Karpas-422 (cell line): ENCODE data around the gene PARD3B. TPM values are rescaled to one million over a fixed set of nuclear protein-coding genes. Genes with fewer than 3 reads are reported as not detected.

Source experiments
- DNase-seq: peaks from one replicate; pipeline ENCODE4 v3.0.0-alpha.2; 2015
- H2AFZ ChIP-seq: fragments of 200-600 bp; sonication (generic); 2 replicates; pipeline ENCODE4 v1.6.1; 2014; ENCODE audit warnings: antibody characterized with exemption, low read length, mixed read lengths
- H3K27ac ChIP-seq: fragments of 200-600 bp; sonication (generic); 2 replicates; pipeline ENCODE4 v1.5.1; 2014; ENCODE audit warnings: mild to moderate bottlenecking, low read length, moderate library complexity
- H3K27me3 ChIP-seq: fragments of 200-600 bp; sonication (generic); 2 replicates; pipeline ENCODE4 v1.6.1; 2014; ENCODE audit warnings: low read length, mixed read lengths
- H3K36me3 ChIP-seq: fragments of 200-600 bp; sonication (generic); 2 replicates; pipeline ENCODE4 v1.6.1; 2014; ENCODE audit warnings: low read length, mixed read lengths; ENCODE audit not compliant: insufficient read depth
- H3K4me1 ChIP-seq: fragments of 200-600 bp; sonication (generic); 2 replicates; pipeline ENCODE4 v1.6.1; 2014; ENCODE audit warnings: mild to moderate bottlenecking, low read length, mixed read lengths
- H3K4me2 ChIP-seq: fragments of 200-600 bp; sonication (generic); 2 replicates; pipeline ENCODE4 v1.6.1; 2014; ENCODE audit warnings: low read length, low read depth, mild to moderate bottlenecking; ENCODE audit not compliant: poor library complexity, severe bottlenecking
- H3K4me3 ChIP-seq: fragments of 200-600 bp; sonication (generic); 2 replicates; pipeline ENCODE4 v1.5.1; 2014; ENCODE audit warnings: mild to moderate bottlenecking, antibody characterized with exemption, low read length, mixed read lengths
- H3K79me2 ChIP-seq: fragments of 200-600 bp; sonication (generic); 2 replicates; pipeline ENCODE4 v1.6.1; 2014; ENCODE audit warnings: mild to moderate bottlenecking, low read length, mixed read lengths
- H3K9ac ChIP-seq: fragments of 200-600 bp; sonication (generic); 2 replicates; pipeline ENCODE4 v1.6.0; 2014; ENCODE audit warnings: low read length
- H3K9me2 ChIP-seq: fragments of 200-600 bp; sonication (generic), shearing (Covaris generic); replicated peaks from 2 replicates; pipeline ENCODE4 v1.6.0; 2014; ENCODE audit warnings: mild to moderate bottlenecking, low read length, moderate library complexity; ENCODE audit not compliant: insufficient read depth
- H3K9me3 ChIP-seq: fragments of 300-700, 200-600 bp; sonication (generic); 2 replicates; pipeline ENCODE4 v1.6.1; 2014; ENCODE audit warnings: low read length, mixed read lengths
- H4K20me1 ChIP-seq: fragments of 200-600 bp; sonication (generic); 2 replicates; pipeline ENCODE4 v1.6.1; 2014; ENCODE audit warnings: mild to moderate bottlenecking, antibody characterized with exemption, low read length, low read depth; ENCODE audit not compliant: insufficient read depth
- total RNA-seq: library from RNA; depleted of rRNA; stranded (reverse); fragments of >200 nt; shearing (Covaris generic); gene quantifications from 2 replicates; pipeline ENCODE4 v1.2.3, GENCODE V29; 2014; ENCODE audit warnings: low replicate concordance

PARD3B gene
- total RNA-seq, 1 experiment from 2014 or later = not detected

DNA sequence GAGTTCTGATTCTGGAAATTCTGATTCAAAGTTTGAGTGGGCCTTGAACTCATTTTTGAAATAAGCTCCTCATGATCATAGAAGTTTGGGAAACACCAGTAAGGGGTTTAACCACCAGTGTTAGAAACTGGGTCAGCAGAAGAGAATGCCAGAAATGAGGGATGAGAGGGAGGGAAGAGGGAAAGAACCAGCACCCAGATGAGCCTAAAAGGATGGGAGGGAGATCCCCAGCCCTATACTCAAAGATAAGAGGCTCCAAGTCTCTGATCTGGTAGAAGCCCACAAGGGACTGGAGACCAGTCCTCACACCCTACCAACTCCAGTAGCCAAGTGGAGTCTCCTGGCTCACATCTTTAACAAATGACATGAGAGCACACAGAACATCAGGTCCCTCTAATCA, 832.0 kb downstream of the PARD3B start:
- Histone ChIP-seq H3K9ac (no peak overlapping the region), H3K9me3 (no peaks in the 10 kb centered on the region), H3K36me3 (no peaks in the 10 kb centered on the region), H3K4me3 (no peak overlapping the region), H3K27ac (no peak overlapping the region), H3K4me1 (peaks cover 2% of the 10 kb centered on the region), H2AFZ (peak overlapping the region; percentile 30; the same call in 1 of the 2 replicates), H3K4me2 (no peak overlapping the region), H3K9me2 (no peaks in the 10 kb centered on the region), H3K79me2 (no peaks in the 10 kb centered on the region), H3K27me3 (no peaks in the 10 kb centered on the region), H4K20me1 (no peaks in the 10 kb centered on the region)
- no peak for DNase-seq

DNA sequence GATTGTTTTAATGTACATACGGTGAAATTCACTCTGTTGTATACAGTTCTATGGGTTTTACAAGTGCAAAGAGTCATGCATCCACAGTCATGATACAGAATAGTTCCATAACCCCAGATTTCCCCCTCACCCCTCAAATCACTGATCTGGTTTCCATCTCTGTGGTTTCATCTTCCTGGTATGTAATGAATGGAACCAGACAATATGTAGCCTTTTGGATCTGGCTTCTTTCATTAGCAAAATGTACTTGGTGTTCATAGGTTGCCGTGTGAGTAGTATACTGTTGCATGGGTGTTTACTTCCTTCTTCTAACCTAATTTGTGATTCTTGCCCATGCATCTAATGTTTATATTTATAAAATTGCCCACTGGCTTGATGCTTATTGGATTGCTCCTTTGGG, 838.3 kb downstream of the PARD3B start:
- Histone ChIP-seq H3K4me2 (no peak overlapping the region), H2AFZ (no peak overlapping the region), H3K79me2 (no peaks in the 10 kb centered on the region), H3K4me3 (no peak overlapping the region), H3K9me3 (no peaks in the 10 kb centered on the region), H3K9me2 (no peaks in the 10 kb centered on the region), H3K27me3 (no peaks in the 10 kb centered on the region), H3K4me1 (no peaks in the 10 kb centered on the region), H4K20me1 (no peaks in the 10 kb centered on the region), H3K9ac (no peak overlapping the region), H3K36me3 (no peaks in the 10 kb centered on the region), H3K27ac (no peak overlapping the region)
- no peak for DNase-seq

GRCh38 chr2:205386109-205386508, 840.8 kb downstream of the PARD3B start:
- no peak overlapping the region for H3K27ac ChIP-seq
- no peaks in the 10 kb centered on the region for H3K4me1 ChIP-seq
- no peaks in the 10 kb centered on the region for H3K9me3 ChIP-seq
- DNase-seq = no peak
- H3K4me3 ChIP-seq = no peak overlapping the region
- no peak overlapping the region for H2AFZ ChIP-seq
- H3K27me3 ChIP-seq = no peaks in the 10 kb centered on the region
- no peaks in the 10 kb centered on the region for H3K9me2 ChIP-seq
- H3K4me2 ChIP-seq = no peak overlapping the region
- H3K9ac ChIP-seq = no peak overlapping the region
- no peaks in the 10 kb centered on the region for H3K36me3 ChIP-seq
- no peaks in the 10 kb centered on the region for H3K79me2 ChIP-seq
- H4K20me1 ChIP-seq = no peaks in the 10 kb centered on the region

DNA sequence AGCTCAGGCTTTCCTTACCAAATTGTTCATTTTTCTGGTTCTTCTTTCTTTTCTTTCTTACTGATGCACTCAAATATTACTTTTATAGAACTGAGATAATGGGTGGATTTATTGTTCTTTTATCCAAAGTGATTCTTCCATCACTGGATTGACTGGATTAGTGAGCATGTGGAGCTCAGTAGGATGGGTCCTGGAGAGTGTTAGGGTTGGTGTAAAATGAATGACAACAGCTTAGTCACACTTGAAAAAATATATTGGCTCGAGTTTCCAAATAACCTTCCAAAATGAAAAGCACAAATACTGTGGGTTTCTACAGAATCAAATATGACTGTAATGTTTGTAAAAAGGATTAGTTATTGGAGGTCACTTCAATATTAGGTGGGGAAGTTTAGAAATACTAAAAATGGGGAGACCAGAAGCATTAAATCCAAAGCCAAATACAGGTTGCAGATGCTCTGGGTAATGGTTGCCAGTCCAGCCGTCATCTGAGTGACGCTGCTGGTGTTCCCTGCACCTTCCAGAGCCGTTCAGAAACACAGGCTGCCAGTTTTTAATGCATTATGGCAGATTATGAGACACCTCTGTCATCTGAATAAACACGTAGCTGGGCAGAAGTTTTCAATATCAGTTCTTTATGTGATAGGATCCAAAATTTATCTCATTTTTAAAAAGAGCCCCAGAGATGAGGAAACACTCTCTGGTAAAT, 842.2 kb downstream of the PARD3B start:
- DNase-seq = no peak
- H3K36me3 ChIP-seq = no peaks in the 10 kb centered on the region
- H3K4me1 ChIP-seq = no peaks in the 10 kb centered on the region
- H3K79me2 ChIP-seq = no peaks in the 10 kb centered on the region
- H3K27ac ChIP-seq = no peak overlapping the region
- H4K20me1 ChIP-seq = no peaks in the 10 kb centered on the region
- no peaks in the 10 kb centered on the region for H3K9me3 ChIP-seq
- no peaks in the 10 kb centered on the region for H3K27me3 ChIP-seq
- no peak overlapping the region for H3K4me3 ChIP-seq
- H3K9me2 ChIP-seq = no peaks in the 10 kb centered on the region
- no peak overlapping the region for H3K9ac ChIP-seq
- no peak overlapping the region for H3K4me2 ChIP-seq
- H2AFZ ChIP-seq = peak overlapping the region; percentile 58; the same call in 1 of the 2 replicates

- H3K27ac ChIP-seq = no peak overlapping the region
- H2AFZ ChIP-seq = no peak overlapping the region
- no peak overlapping the region for H3K4me3 ChIP-seq
- H3K9me3 ChIP-seq = no peaks in the 10 kb centered on the region
- H3K36me3 ChIP-seq = no peaks in the 10 kb centered on the region
- no peaks in the 10 kb centered on the region for H4K20me1 ChIP-seq
- no peaks in the 10 kb centered on the region for H3K4me1 ChIP-seq
- H3K79me2 ChIP-seq = no peaks in the 10 kb centered on the region
- no peaks in the 10 kb centered on the region for H3K9me2 ChIP-seq
- H3K9ac ChIP-seq = no peak overlapping the region
- H3K27me3 ChIP-seq = no peaks in the 10 kb centered on the region
- H3K4me2 ChIP-seq = no peak overlapping the region
- no peak for DNase-seq
These were observed 845.6 kb downstream of the PARD3B start for GRCh38 chr2:205390866-205391265.

DNA sequence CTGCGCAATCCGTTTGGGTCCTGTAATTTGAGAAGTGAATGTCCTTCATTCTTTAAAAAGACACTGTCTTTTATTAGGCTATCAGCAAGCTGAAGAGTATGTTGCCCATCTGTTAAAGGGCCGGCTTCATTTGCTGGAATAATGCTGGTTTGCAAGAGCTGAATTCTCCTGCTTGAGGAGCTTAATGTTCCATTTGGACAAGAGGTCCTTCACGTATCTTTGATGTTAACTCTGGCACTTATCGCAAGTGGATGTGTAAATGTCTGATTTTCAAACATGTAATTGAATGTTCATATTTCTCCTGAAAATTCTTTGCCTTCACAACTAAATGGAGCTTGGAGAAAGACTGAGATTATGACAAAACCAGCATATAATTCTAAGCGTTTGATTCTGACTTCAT, 856.2 kb downstream of the PARD3B start:
- Histone ChIP-seq H3K36me3 (no peaks in the 10 kb centered on the region), H3K79me2 (no peaks in the 10 kb centered on the region), H3K4me1 (no peaks in the 10 kb centered on the region), H3K9ac (no peak overlapping the region), H3K27ac (no peak overlapping the region), H3K27me3 (no peaks in the 10 kb centered on the region), H3K9me3 (no peaks in the 10 kb centered on the region), H3K9me2 (no peaks in the 10 kb centered on the region), H4K20me1 (no peaks in the 10 kb centered on the region), H3K4me2 (no peak overlapping the region), H2AFZ (no peak overlapping the region), H3K4me3 (no peak overlapping the region)
- DNase-seq = no peak

- Histone ChIP-seq H4K20me1 (no peaks in the 10 kb centered on the region), H2AFZ (no peak overlapping the region), H3K9ac (no peak overlapping the region), H3K36me3 (no peaks in the 10 kb centered on the region), H3K4me3 (no peak overlapping the region), H3K79me2 (no peaks in the 10 kb centered on the region), H3K4me1 (no peaks in the 10 kb centered on the region), H3K27me3 (no peaks in the 10 kb centered on the region), H3K9me3 (no peaks in the 10 kb centered on the region), H3K27ac (no peak overlapping the region), H3K9me2 (no peaks in the 10 kb centered on the region), H3K4me2 (no peak overlapping the region)
- DNase-seq = no peak
These were observed 856.7 kb downstream of the PARD3B start for GRCh38 chr2:205402011-205402410.

- H3K27ac ChIP-seq = no peak overlapping the region
- H3K4me1 ChIP-seq = no peaks in the 10 kb centered on the region
- no peaks in the 10 kb centered on the region for H3K9me2 ChIP-seq
- H3K9me3 ChIP-seq = no peaks in the 10 kb centered on the region
- H4K20me1 ChIP-seq = no peaks in the 10 kb centered on the region
- no peak for DNase-seq
- H3K9ac ChIP-seq = no peak overlapping the region
- H3K27me3 ChIP-seq = no peaks in the 10 kb centered on the region
- H3K79me2 ChIP-seq = no peaks in the 10 kb centered on the region
- no peak overlapping the region for H2AFZ ChIP-seq
- H3K36me3 ChIP-seq = no peaks in the 10 kb centered on the region
- H3K4me2 ChIP-seq = no peak overlapping the region
- H3K4me3 ChIP-seq = no peak overlapping the region
These were observed 858.1 kb downstream of the PARD3B start for GRCh38 chr2:205403244-205403825.
